ENCODE measurements around the gene NUPR1.
"Not testable (repeated sequence)": the region's sequence is repeated elsewhere in the genome, so short reads cannot be mapped to it uniquely, and the experiment has no call there.

Gene NUPR1

GRCh38 chr16:28526201-28527099 is 12.3 kb downstream of the NUPR1 start:
- DNase-seq, result no peak

- no peak for DNase-seq
These were observed 14.0 kb downstream of the NUPR1 start for GRCh38 chr16:28524681-28525171.

- no peak for DNase-seq
These were observed 16.0 kb downstream of the NUPR1 start for GRCh38 chr16:28522792-28523191.

GRCh38 chr16:28521436-28521835 is 17.3 kb downstream of the NUPR1 start:
- no peak for DNase-seq

GRCh38 chr16:28520672-28521071 is 18.1 kb downstream of the NUPR1 start:
- DNase-seq, result no peak

- DNase-seq, result no peak
These were observed 24.5 kb downstream of the NUPR1 start for GRCh38 chr16:28514246-28514645.

- DNase-seq, result no peak
These were observed 25.1 kb downstream of the NUPR1 start for GRCh38 chr16:28513484-28514181.

- DNase-seq, result no peak
These were observed 26.7 kb downstream of the NUPR1 start for GRCh38 chr16:28511801-28512789.

GRCh38 chr16:28511031-28511430 is 27.7 kb downstream of the NUPR1 start:
- DNase-seq, result no peak

GRCh38 chr16:28505489-28506137 is 33.2 kb downstream of the NUPR1 start:
- DNase-seq, result no peak

- DNase-seq, result no peak
These were observed 33.9 kb downstream of the NUPR1 start for GRCh38 chr16:28504707-28505404.

- DNase-seq, result no peak
These were observed 35.1 kb downstream of the NUPR1 start for GRCh38 chr16:28503470-28504259.

- DNase-seq, result no peak
These were observed 36.5 kb downstream of the NUPR1 start for GRCh38 chr16:28502290-28502689.

- DNase-seq, result no peak
These were observed 37.2 kb downstream of the NUPR1 start for GRCh38 chr16:28501258-28502232.

- DNase-seq, result not testable (repeated sequence)
These were observed 38.1 kb downstream of the NUPR1 start for GRCh38 chr16:28500476-28501180.

GRCh38 chr16:28499854-28500253 is 38.9 kb downstream of the NUPR1 start:
- DNase-seq, result no peak

- no peak for DNase-seq
These were observed 40.0 kb downstream of the NUPR1 start for GRCh38 chr16:28498666-28499381.

Measured in activated CD4-positive, alpha-beta T cell treated with anti-CD3 and anti-CD28 coated beads, Interleukin-2, amount 50 U/mL, for 4 hours (primary cell).